Measurements from ENCODE around the gene USP32. TPM values are rescaled to one million over a fixed set of nuclear protein-coding genes. Genes with fewer than 3 reads are reported as not detected.

Gene USP32
- total RNA-seq, 1 experiment from 2014 or later: 103 TPM

- H3K27me3 Mint-ChIP-seq (ENCODE audit: low read depth): no peaks in the 10 kb centered on the region
- POLR2A ChIA-PET: no interaction called here
- H3K9me3 Mint-ChIP-seq: no peaks in the 10 kb centered on the region
- H3K4me3 Mint-ChIP-seq: no peak overlapping the region
- DNase-seq (ENCODE audit: low spot score) (no peak), ATAC-seq (no peak)
- peaks cover 26% of the 10 kb centered on the region for H3K36me3 Mint-ChIP-seq
- TF ChIP-seq FOXP1 (CRISPR knock-in tag; IDR thresholded peaks at IDR 0.05; ENCODE audit: borderline replicate concordance) (no peak), ETV6 (CRISPR knock-in tag; IDR thresholded peaks at IDR 0.05) (no peak), HMGA2 (CRISPR knock-in tag; IDR thresholded peaks at IDR 0.05) (no peak), JAZF1 (CRISPR knock-in tag; IDR thresholded peaks at IDR 0.05) (no peak), NFE2L1 (CRISPR knock-in tag; IDR thresholded peaks at IDR 0.05) (no peak), CREB1 (CRISPR knock-in tag; IDR thresholded peaks at IDR 0.05) (no peak), SP1 (CRISPR knock-in tag; conservative IDR thresholded peaks at IDR 0.05) (no peak), ZNF138 (CRISPR knock-in tag; conservative IDR thresholded peaks at IDR 0.05) (no peak), ZNF317 (CRISPR knock-in tag; IDR thresholded peaks at IDR 0.05; ENCODE audit: borderline replicate concordance, low read depth) (no peak), SMAD3 (CRISPR knock-in tag; IDR thresholded peaks at IDR 0.05; ENCODE audit: borderline replicate concordance) (no peak)
- CTCF ChIA-PET: no interaction called here
- peak overlapping the region; percentile 58; the same call in 1 of the 2 replicates for H3K27ac Mint-ChIP-seq
- peaks cover 29% of the 10 kb centered on the region for H3K4me1 Mint-ChIP-seq
Measured at GRCh38 chr17:60256174-60256573, 135.8 kb downstream of the USP32 start.

GRCh38 chr17:60253048-60253447, 138.9 kb downstream of the USP32 start:
- H3K36me3 Mint-ChIP-seq: peaks cover 40% of the 10 kb centered on the region
- peaks cover 3% of the 10 kb centered on the region for H3K9me3 Mint-ChIP-seq
- ATAC-seq (no peak), DNase-seq (ENCODE audit: low spot score) (no peak)
- H3K4me1 Mint-ChIP-seq: peaks cover 16% of the 10 kb centered on the region
- ChIA-PET CTCF (interaction anchor here (0.6 kb wide), 1 partner anchor 164 kb away, joined by 4 read pairs; no protein-coding TSS in a partner anchor), POLR2A (no interaction called here)
- no peaks in the 10 kb centered on the region for H3K27me3 Mint-ChIP-seq (ENCODE audit: low read depth)
- no peak overlapping the region for H3K27ac Mint-ChIP-seq
- no peak overlapping the region for H3K4me3 Mint-ChIP-seq
- TF ChIP-seq CREB1 (CRISPR knock-in tag; IDR thresholded peaks at IDR 0.05) (no peak), TP53 (CRISPR knock-in tag; IDR thresholded peaks at IDR 0.05) (no peak), MYBL2 (CRISPR knock-in tag; IDR thresholded peaks at IDR 0.05) (no peak), GABPB1 (CRISPR knock-in tag; IDR thresholded peaks at IDR 0.05) (no peak), TEAD1 (CRISPR knock-in tag; IDR thresholded peaks at IDR 0.05) (no peak), ZNF416 (CRISPR knock-in tag; IDR thresholded peaks at IDR 0.05) (no peak), NFE2L1 (CRISPR knock-in tag; IDR thresholded peaks at IDR 0.05) (no peak), JUN (CRISPR knock-in tag; IDR thresholded peaks at IDR 0.05) (no peak)
- TF ChIP-seq, protein P1, sequence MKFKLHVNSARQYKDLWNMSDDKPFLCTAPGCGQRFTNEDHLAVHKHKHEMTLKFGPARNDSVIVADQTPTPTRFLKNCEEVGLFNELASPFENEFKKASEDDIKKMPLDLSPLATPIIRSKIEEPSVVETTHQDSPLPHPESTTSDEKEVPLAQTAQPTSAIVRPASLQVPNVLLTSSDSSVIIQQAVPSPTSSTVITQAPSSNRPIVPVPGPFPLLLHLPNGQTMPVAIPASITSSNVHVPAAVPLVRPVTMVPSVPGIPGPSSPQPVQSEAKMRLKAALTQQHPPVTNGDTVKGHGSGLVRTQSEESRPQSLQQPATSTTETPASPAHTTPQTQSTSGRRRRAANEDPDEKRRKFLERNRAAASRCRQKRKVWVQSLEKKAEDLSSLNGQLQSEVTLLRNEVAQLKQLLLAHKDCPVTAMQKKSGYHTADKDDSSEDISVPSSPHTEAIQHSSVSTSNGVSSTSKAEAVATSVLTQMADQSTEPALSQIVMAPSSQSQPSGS (CRISPR knock-in tag; IDR thresholded peaks at IDR 0.05; ENCODE audit: borderline replicate concordance, low read depth): no peak

GRCh38 chr17:60252459-60252858, 139.5 kb downstream of the USP32 start:
- Mint-ChIP-seq H3K36me3 (peaks cover 43% of the 10 kb centered on the region), H3K27ac (no peak overlapping the region), H3K4me3 (no peak overlapping the region), H3K4me1 (peaks cover 12% of the 10 kb centered on the region), H3K9me3 (peaks cover 5% of the 10 kb centered on the region), H3K27me3 (ENCODE audit: low read depth) (no peaks in the 10 kb centered on the region)
- ChIA-PET POLR2A (no interaction called here), CTCF (interaction anchor here (0.6 kb wide), 1 partner anchor 165 kb away, joined by 4 read pairs; no protein-coding TSS in a partner anchor)
- DNase-seq (ENCODE audit: low spot score) (no peak), ATAC-seq (no peak)
- no peak for TF ChIP-seq NR3C1 (CRISPR knock-in tag; conservative IDR thresholded peaks at IDR 0.05; ENCODE audit: low read depth)
- TF ChIP-seq ATF1 (CRISPR knock-in tag; IDR thresholded peaks at IDR 0.05): no peak
- no peak for TF ChIP-seq NFATC4 (CRISPR knock-in tag; IDR thresholded peaks at IDR 0.05)
- TF ChIP-seq GTF2I (CRISPR knock-in tag; conservative IDR thresholded peaks at IDR 0.05): no peak
- TF ChIP-seq SOX15 (CRISPR knock-in tag; IDR thresholded peaks at IDR 0.05): no peak
- TF ChIP-seq PRDM15 (CRISPR knock-in tag; IDR thresholded peaks at IDR 0.05): no peak
- no peak for TF ChIP-seq CDX4 (CRISPR knock-in tag; IDR thresholded peaks at IDR 0.05; ENCODE audit: borderline replicate concordance)
- TF ChIP-seq TCF7 (CRISPR knock-in tag; IDR thresholded peaks at IDR 0.05; ENCODE audit: low read depth): no peak
- TF ChIP-seq CTCF (IDR thresholded peaks at IDR 0.05): no peak
- TF ChIP-seq TEAD4 (CRISPR knock-in tag; IDR thresholded peaks at IDR 0.05): no peak
- no peak for TF ChIP-seq SMAD3 (CRISPR knock-in tag; IDR thresholded peaks at IDR 0.05; ENCODE audit: borderline replicate concordance)

All from WTC11 (cell line).